Left lung (tissue), 10 donors: ENCODE measurements around the gene TLE6. TPM values are rescaled to one million over a fixed set of nuclear protein-coding genes. Genes with fewer than 3 reads are reported as not detected.

ENCODE experiments used
- ATAC-seq: fragments of 200-7000 bp; cut with Tn5 transposase; one replicate; pipeline ENCODE4 v1.9.1; 2020; ENCODE audit warnings: moderate library complexity
- DNase-seq, 4 donors: peaks; one replicate each; pipeline ENCODE4 v3.0.0-alpha.2; 2013 to 2020
- H3K27ac ChIP-seq, 2 donors: fragments of 200-600 bp; sonication (generic) in 1 of 2; one replicate each; pipeline versions ENCODE4 v1.5.0 to v1.8.0; 2020 to 2021
- H3K27me3 ChIP-seq, 2 donors: fragments of 200-600 bp; sonication (generic) in 1 of 2; one replicate each; pipeline versions ENCODE4 v1.5.0 to v1.8.0; 2020 to 2021
- H3K36me3 ChIP-seq, 2 donors: fragments of 200-600 bp; sonication (generic) in 1 of 2; one replicate each; pipeline versions ENCODE4 v1.5.0 to v1.8.0; 2020 to 2021
- H3K4me1 ChIP-seq, 2 donors: fragments of 200-600 bp; one replicate each; pipeline ENCODE4 v1.8.0; 2021
- H3K4me3 ChIP-seq, 2 donors: fragments of 200-600 bp; sonication (generic) in 1 of 2; one replicate each; pipeline versions ENCODE4 v1.5.0 to v1.8.0; 2020 to 2021; ENCODE audit warnings: mild to moderate bottlenecking in 1 of 2
- H3K9me3 ChIP-seq, 2 donors: fragments of 200-600 bp; sonication (generic) in 1 of 2; one replicate each; pipeline versions ENCODE4 v1.5.0 to v1.8.0; 2020 to 2021
- CTCF ChIP-seq, 2 donors: fragments of 200-600 bp; sonication (generic) in 1 of 2; IDR thresholded peaks; one replicate each; pipeline versions ENCODE4 v1.5.0 to v1.8.0; 2021; ENCODE audit warnings: antibody characterized with exemption in 2 of 2
- intact Hi-C, 2 donors: fragments of 100-400 bp; cut with DNase I; formaldehyde crosslinking; loops; one replicate each; pipeline versions ENCODE4 v1.11.2 to v1.14.2; 2022
- polyA plus RNA-seq, 6 donors: library from polyadenylated mRNA; unstranded; fragments of 120-200 nt; gene quantifications; one replicate each; pipeline ENCODE4 v1.2.1, GENCODE V29; 2013; ENCODE audit not compliant: insufficient read length in 6 of 6
- total RNA-seq, 2 donors: library from RNA; stranded (reverse); fragmentation: NEBNext Ultra II Directional; extraction: Animal tissue kit (Norgen Biotek cat#: 25700); gene quantifications; one replicate each; pipeline ENCODE4 v1.2.1, GENCODE V29; 2021
- donor health status: DM: no; HTN: yes; CAD: no.
- donor health status: DM: no; HTN: no; CAD: no.

TLE6 gene
- total and polyA plus RNA-seq, 8 donors: 3.3 to 16.0 (median 10.5) TPM

DNA sequence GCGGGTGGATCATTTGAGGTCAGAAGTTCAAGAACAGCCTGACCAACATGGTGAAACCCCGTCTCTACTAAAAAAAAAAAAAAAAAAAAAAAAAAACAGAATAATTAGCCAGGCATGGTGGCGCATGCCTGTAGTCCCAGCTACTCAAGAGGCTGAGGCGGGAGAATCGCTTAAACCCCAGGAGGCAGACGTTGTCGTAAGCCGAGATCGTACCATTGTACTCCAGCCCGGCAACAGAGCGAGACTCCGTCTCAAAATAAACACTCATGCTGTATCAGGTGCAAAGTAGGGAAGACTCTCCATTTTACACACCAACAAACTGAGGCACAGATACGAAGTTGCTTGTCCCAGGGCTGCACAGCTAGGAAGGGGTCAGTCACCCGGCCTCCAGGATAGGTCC lies 15.6 kb downstream of the TLE6 start:
- intact Hi-C loops: no loop called here

GRCh38 chr19:2993579-2993978 lies 16.2 kb downstream of the TLE6 start:
- H3K4me3 ChIP-seq: no peak overlapping the region
- intact Hi-C loops: no loop called here
- no peak overlapping the region for H3K27ac ChIP-seq
- DNase-seq (no peak), ATAC-seq (no peak)
- H3K36me3 ChIP-seq: peaks cover 0 to 6% of the 10 kb centered on the region in 2 donors
- no peaks in the 10 kb centered on the region for H3K4me1 ChIP-seq
- H3K9me3 ChIP-seq: no peaks in the 10 kb centered on the region
- H3K27me3 ChIP-seq: no peaks in the 10 kb centered on the region
- TF ChIP-seq CTCF (IDR thresholded peaks at IDR 0.05): no peak

More for the DNA sequence above, 15.6 kb downstream of the TLE6 start:
- Histone ChIP-seq H3K4me3 (no peak overlapping the region), H3K9me3 (no peaks in the 10 kb centered on the region), H3K27me3 (no peaks in the 10 kb centered on the region), H3K36me3 (peaks cover 0 to 6% of the 10 kb centered on the region in 2 donors), H3K27ac (no peak overlapping the region), H3K4me1 (no peaks in the 10 kb centered on the region)
- ATAC-seq (no peak), DNase-seq (no peak)
- no peak for TF ChIP-seq CTCF (IDR thresholded peaks at IDR 0.05)

- no peaks in the 10 kb centered on the region for H3K27me3 ChIP-seq
- ATAC-seq: no peak
- DNase-seq: no peak
- H3K9me3 ChIP-seq: no peaks in the 10 kb centered on the region
- intact Hi-C loops: no loop called here
- no peaks in the 10 kb centered on the region for H3K4me1 ChIP-seq
- no peak overlapping the region for H3K4me3 ChIP-seq
- no peak for TF ChIP-seq CTCF (IDR thresholded peaks at IDR 0.05)
- peaks cover 0 to 7% of the 10 kb centered on the region in 2 donors for H3K36me3 ChIP-seq
- H3K27ac ChIP-seq: no peak overlapping the region
Measured at GRCh38 chr19:2994588-2995131, 17.3 kb downstream of the TLE6 start.

- Histone ChIP-seq H3K4me3 (no peak overlapping the region), H3K9me3 (no peaks in the 10 kb centered on the region), H3K36me3 (peaks cover 0 to 33% of the 10 kb centered on the region in 2 donors), H3K4me1 (no peaks in the 10 kb centered on the region), H3K27me3 (no peaks in the 10 kb centered on the region), H3K27ac (no peak overlapping the region)
- ATAC-seq (no peak), DNase-seq (no peak)
- no peak for TF ChIP-seq CTCF (IDR thresholded peaks at IDR 0.05)
- intact Hi-C loops: no loop called here
Measured at GRCh38 chr19:2997720-2998119, 20.4 kb downstream of the TLE6 start.

- no peak for TF ChIP-seq CTCF (IDR thresholded peaks at IDR 0.05)
- no peak for DNase-seq
- H3K4me3 ChIP-seq: no peak overlapping the region
- no peaks in the 10 kb centered on the region for H3K9me3 ChIP-seq
- H3K27ac ChIP-seq: no peak overlapping the region
- H3K36me3 ChIP-seq: peaks cover 0 to 33% of the 10 kb centered on the region in 2 donors
- no peaks in the 10 kb centered on the region for H3K4me1 ChIP-seq
- no peak for ATAC-seq
- intact Hi-C loops: no loop called here
- no peaks in the 10 kb centered on the region for H3K27me3 ChIP-seq
Measured at GRCh38 chr19:2998642-2999041, 21.3 kb downstream of the TLE6 start.
